Measurements from ENCODE around the gene PCID2.

Gene PCID2

DNA sequence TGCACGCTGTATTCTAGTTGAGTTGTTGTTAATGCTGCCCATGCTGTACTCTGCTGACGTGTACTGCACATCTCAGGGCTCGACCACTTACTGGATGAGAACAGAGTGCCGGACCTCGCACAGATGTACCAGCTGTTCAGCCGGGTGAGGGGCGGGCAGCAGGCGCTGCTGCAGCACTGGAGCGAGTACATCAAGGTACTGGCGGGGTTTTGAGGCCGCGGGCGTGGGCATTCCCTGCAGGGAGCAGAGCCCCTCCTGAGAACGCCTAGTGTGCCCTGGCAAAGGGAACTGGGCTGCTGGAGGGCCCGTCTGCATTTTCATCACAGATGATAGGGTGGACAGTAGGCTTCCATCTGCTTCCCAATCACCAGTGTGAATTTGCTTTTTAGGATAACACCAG is 30.9 kb upstream of the PCID2 start:
- no peak for DNase-seq (ENCODE audit: low read depth)
- H3K4me3 ChIP-seq (ENCODE audit: low read depth, low read length): no peak overlapping the region
- TF ChIP-seq, protein P1, sequence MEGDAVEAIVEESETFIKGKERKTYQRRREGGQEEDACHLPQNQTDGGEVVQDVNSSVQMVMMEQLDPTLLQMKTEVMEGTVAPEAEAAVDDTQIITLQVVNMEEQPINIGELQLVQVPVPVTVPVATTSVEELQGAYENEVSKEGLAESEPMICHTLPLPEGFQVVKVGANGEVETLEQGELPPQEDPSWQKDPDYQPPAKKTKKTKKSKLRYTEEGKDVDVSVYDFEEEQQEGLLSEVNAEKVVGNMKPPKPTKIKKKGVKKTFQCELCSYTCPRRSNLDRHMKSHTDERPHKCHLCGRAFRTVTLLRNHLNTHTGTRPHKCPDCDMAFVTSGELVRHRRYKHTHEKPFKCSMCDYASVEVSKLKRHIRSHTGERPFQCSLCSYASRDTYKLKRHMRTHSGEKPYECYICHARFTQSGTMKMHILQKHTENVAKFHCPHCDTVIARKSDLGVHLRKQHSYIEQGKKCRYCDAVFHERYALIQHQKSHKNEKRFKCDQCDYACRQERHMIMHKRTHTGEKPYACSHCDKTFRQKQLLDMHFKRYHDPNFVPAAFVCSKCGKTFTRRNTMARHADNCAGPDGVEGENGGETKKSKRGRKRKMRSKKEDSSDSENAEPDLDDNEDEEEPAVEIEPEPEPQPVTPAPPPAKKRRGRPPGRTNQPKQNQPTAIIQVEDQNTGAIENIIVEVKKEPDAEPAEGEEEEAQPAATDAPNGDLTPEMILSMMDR (IDR thresholded peaks at IDR 0.05; ENCODE audit: control insufficient read depth, extremely low read depth, insufficient read depth): no peak

DNA sequence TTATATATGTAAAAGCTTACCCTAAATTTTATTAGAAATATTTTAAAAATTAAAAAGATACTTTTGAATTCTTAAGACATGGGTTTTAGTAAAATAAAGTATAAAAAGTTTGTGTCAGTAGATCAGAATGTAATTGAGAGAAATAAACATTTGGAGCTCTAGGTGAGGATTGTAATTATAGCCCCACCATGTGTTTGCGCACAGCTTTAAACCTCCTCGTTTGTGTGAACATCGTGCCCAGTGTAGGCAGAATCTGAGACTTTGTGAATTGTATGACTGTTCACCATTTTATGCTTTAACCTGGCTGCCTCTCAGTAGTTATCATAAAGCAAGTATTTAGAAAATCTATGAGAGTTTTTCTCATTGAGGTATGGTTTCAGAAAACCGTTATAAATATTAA is 30.1 kb upstream of the PCID2 start:
- no peak for DNase-seq (ENCODE audit: low read depth)

GRCh38 chr13:113233101-113233500 is 24.6 kb upstream of the PCID2 start:
- DNase-seq (ENCODE audit: low read depth): no peak
- H3K4me3 ChIP-seq (ENCODE audit: low read depth, low read length): no peak overlapping the region
- TF ChIP-seq, protein P1 (IDR thresholded peaks at IDR 0.05; ENCODE audit: control insufficient read depth, extremely low read depth, insufficient read depth): no peak

More for the DNA sequence above, 30.1 kb upstream of the PCID2 start:
- no peak overlapping the region for H3K4me3 ChIP-seq (ENCODE audit: low read depth, low read length)
- TF ChIP-seq, protein P1 (IDR thresholded peaks at IDR 0.05; ENCODE audit: control insufficient read depth, extremely low read depth, insufficient read depth): peak; percentile 33

- TF ChIP-seq, protein P1 (IDR thresholded peaks at IDR 0.05; ENCODE audit: control insufficient read depth, extremely low read depth, insufficient read depth): no peak
- no peak overlapping the region for H3K4me3 ChIP-seq (ENCODE audit: low read depth, low read length)
- no peak for DNase-seq (ENCODE audit: low read depth)
Measured at GRCh38 chr13:113232208-113233003, 23.9 kb upstream of the PCID2 start.

- TF ChIP-seq, protein P1 (IDR thresholded peaks at IDR 0.05; ENCODE audit: control insufficient read depth, extremely low read depth, insufficient read depth): no peak
- H3K4me3 ChIP-seq (ENCODE audit: low read depth, low read length): no peak overlapping the region
- no peak for DNase-seq (ENCODE audit: low read depth)
Measured at GRCh38 chr13:113231306-113232207, 23.1 kb upstream of the PCID2 start.

- TF ChIP-seq, protein P1 (IDR thresholded peaks at IDR 0.05; ENCODE audit: control insufficient read depth, extremely low read depth, insufficient read depth): no peak
- no peak overlapping the region for H3K4me3 ChIP-seq (ENCODE audit: low read depth, low read length)
- DNase-seq (ENCODE audit: low read depth): no peak
Measured at GRCh38 chr13:113229791-113230190, 21.3 kb upstream of the PCID2 start.
